ENCODE data around the gene EZH1.
"Not testable (repeated sequence)": the region's sequence is repeated elsewhere in the genome, so short reads cannot be mapped to it uniquely, and the experiment has no call there.

The EZH1 gene

DNA sequence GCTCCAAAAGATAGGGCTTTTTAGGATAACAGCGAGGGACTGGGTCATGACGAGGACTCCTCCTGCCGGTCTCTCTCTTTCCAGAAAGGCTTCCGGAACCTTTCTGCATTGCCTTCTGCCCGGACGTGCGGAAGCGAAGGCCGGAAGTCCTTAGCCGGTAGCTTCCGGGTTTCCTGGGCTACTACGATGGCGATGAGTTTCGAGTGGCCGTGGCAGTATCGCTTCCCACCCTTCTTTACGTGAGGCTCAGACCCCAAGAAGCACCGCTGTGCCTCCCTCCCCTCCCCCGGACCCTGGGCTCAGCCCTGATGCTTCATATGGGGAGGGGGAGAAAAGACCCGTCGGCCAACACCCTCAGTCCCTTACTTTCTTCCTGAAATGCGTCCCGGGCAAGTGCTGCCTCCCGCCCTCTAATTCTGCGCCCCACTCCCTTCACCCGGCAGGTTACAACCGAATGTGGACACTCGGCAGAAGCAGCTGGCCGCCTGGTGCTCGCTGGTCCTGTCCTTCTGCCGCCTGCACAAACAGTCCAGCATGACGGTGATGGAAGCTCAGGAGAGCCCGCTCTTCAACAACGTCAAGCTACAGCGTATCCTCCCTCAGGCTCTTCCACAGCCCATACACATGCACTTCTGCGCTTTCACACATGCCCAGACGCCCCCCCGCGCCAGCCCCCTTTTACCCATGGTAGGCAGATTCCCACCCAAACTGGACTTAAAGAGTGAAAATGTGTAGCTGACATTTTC is 28.6 kb upstream of the EZH1 start, which contains the start of gene VPS25:
TSS of gene VPS25 (plus strand) at position 160 of the 746 bp plus-strand sequence. CDS start at position 187, 27 bp downstream.
- DNase-seq, result peak in 57 of 58 donors; percentile 26 to 91 (median 69)

DNA sequence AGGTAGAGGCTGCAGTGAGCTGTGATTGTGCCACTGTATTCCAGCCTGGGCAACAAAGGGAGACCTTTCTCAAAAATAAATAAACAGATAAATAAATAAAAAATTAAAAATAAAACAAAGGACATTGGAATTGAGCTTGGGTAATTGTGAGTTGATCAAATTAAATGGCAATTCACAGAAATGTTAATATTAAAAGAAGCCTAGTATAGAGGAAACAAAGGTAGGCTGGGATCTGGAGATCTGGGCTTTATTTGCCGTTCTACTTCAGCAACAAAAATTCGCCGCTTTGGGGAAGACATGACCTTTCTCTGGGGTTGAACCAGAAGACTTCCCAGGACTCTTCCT is 28.1 kb upstream of the EZH1 start:
- DNase-seq, result no peak

DNA sequence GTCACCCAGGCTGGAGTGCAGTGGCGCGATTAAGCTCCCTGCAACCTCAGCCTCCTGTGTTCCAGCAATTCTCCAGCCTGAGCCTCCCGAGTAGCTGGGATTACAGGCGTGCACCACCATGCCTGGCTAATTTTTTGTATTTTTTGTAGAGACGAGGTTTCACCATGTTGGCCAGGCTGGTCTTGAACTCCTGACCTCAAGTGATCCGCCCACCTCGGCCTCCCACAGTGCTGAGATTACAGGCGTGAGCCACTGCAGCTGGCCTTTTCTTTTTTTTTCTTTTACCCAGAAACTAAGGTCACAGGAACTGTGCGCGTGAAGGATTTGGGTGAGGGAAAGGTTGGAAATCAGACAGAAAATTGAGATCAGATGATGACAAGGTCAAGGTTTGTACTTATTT is 25.1 kb upstream of the EZH1 start:
- not testable (repeated sequence) for DNase-seq

DNA sequence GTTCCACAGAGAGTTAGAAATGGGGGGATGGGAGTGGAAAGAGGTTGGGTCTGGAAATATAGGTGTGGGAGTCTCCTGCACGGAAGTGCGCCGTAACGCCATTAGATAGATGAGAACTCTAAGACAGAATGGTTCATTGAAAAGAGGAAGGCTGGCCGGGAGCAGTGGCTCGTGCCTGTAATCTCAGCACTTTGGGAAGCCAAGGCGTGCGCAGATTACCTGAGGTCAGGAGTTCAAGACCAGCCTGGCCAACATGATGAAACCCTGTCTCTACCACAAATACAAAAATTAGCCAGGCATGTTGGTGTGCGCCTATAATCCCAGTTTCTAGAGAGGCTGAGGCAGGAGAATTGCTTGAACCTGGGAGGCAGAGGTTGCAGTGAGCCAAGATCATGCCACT is 23.2 kb upstream of the EZH1 start:
- not testable (repeated sequence) for DNase-seq

DNA sequence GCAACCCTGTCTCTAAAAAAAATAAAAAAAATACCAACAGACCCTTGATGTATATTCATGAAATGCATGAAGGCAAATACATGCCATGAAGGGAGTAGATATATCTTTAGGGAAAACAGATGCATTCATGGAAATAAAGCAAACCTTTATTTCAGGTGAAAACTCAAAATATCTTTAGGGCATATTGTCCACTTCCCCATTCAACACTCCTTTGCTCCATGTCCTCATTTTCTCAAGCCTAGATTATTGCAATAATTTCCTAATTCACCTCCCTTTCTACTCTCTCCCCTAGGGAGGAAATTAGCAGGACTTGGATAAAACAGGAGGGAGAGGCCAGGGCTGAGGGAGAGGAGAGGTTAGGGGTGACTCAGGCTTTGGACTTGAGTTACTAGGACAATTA is 22.7 kb upstream of the EZH1 start:
- no peak for DNase-seq

DNA sequence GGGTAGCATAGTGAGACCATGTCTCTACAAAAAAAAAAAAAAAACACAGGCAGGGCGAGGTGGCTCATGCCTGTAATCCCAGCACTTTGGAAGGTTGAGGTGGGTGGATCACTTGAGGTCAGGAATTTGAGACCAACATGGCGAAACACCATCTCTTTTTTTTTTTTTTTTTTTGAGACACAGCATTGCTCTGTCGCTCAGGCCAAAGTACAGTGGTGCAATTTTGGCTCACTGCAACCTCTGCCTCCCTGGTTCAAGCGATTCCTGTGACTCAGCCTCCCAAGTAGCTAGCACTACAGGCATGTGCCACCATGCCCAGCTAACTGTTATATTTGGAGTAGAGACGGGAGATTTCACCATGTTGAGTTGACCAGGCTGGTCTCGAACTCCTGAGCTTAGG is 21.3 kb upstream of the EZH1 start:
- DNase-seq, result no peak

DNA sequence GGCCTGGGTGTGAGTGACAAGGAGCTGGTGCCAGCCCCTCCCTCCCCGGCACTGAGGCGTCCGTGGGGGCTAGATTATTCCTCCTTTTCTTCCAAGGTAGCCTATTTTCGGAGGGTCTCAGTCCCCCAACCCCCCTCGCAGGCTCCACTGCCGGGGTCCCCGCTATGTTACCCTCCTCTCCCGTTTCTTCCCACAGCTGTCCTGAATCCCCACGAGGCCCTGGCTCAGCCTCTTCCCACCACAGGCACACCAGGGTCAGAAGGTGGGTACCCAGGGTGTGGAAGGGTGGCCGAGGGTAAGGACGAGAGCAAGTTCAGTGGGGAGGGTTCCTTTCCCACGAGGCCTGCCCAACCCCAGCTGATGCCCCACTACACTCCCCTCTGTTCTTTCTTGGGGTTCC is 16.8 kb upstream of the EZH1 start:
- DNase-seq, result no peak

DNA sequence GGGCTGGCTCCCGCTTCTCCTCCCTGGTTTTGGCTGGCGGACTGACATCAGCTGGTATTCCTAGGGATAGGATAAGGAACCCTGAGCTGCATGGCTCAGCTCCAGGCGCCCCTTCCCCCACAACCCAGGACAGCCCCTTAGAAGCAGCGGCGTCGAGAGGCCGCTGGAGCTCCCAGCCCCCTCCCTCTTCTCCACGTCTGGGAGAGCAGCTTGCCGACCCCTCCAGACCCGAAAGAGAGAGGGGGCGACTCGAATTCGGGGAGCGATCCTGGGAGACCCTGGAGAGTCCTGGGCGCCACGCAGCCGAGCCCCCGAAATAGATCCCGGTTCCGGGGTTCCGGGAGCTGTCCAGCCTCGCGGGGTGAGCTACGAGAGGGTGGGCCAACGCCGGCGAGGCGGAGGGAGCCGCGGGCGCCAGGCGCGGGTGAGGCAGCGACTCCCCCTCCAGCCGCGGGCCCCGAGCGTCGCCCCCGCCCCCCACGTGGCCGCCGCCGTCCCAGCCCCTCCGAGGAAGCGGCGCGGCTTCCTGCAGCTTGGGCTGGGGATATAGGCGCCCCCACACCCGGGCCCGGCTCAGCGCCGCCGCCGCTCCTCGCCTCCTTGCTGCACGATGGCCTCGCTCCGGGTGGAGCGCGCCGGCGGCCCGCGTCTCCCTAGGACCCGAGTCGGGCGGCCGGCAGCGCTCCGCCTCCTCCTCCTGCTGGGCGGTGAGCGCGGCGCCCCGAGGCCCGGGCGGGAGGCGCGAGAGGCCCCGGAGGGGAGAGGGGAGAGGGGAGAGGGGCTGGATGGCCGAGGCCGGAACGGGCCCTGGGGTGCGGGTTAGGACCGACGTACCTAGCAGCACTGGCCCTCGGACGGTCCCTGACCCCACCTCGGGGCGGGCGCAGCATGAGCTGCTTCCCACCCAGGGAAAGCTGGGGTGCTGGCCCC is 16.1 kb upstream of the EZH1 start, which contains the start of gene RAMP2:
TSS of gene RAMP2 (plus strand) at position 576 of the 930 bp plus-strand sequence. CDS start at position 611, 35 bp downstream.
- peak in 1 of 58 donors; percentile 25 for DNase-seq

DNA sequence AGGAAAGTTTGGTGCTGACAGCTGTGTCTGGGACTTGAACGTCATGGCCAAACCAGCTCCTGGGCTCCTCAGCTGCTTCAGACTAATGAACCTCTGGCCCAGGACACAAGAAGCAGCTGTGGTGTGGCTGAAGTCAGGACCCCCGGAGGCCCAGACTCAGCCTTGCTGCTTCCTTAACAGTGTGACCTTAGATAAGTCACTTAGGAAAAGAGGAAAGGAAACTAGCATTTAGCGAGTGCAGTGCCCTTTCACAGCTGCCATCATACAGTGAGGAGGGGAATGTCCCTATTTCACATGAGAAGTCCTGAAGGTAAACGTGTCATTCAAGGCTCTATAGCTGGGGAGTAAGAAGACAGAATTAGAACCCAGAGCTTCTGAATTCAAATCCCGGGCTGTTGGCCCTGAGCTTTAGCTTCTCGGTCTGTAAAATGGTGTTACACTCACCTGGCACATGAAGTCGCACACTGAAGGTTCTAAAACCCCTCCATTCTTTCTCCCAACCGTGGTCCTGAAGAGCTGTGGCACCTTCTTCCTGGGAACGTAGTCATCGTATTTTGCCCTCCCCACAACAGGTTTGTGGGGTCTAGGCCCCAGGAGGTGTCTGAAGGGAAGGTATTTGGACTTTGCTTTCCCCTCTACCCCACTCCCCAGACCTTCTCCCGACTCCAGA is 15.3 kb upstream of the EZH1 start:
- no peak for DNase-seq

DNA sequence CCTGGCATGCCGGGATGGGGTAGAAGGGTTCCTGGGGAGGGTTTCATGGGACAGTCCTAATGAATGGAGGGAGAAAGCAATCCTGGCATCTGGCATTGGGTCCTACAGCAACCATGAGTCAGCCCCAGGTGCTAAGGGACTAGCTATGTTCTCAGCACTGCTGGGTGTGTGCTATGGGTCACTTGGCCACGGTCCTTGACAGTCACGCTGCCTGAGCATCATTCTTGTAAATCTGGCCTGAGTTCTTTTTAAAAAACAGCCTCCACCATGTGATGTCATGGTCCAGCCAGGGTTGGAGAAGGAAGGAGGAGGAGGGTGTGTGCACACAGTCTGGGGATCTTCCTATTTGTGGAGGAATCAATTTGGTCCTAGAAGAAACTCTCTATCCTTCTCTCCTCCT is 9.9 kb upstream of the EZH1 start:
- no peak for DNase-seq

DNA sequence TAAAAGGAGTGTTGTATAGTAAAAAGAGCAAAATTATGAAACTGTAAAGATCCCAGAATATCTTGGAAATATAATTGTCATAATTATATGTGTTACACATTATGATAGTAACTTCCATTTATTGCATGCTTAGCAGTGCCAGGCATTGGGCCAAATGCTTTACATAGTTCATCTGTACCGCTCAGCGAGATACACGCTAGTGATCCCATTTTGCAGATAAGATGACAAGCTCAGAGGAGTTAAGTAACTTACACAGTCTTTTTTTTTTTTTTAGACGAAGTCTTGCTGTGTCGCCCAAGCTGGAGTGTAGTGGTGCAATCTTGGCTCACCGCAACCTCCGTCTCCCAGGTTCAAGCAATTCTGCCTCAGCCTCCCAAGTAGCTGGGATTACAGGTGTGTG is 6.8 kb upstream of the EZH1 start:
- DNase-seq, result no peak

DNA sequence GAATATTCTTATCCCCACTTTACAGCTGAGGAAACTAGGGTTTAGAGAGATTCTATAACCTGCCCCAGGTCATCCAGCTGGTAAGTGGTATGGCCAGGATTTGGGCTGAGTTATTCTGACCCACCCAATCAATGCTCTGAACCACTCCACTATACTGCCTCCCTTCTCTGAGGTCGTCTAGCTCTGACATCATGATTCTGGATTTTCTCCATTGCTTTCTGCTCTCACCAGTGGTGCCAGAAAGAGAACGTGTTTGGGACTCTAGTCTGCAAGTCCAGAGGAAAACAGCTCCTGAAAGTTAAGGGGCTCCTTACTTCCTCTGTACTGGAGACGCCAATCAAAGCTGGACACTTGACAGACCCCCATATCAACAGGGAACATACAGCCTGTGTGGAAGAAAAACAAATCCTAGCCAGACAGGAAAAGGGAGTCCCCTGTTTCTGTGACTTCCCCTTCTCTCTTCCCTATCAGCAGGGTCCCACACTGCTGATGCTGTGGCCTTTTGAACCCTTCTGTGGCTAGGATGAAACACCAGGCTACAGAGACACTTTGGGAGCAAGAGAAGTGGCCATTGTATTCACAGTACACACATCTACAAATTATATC is 6.0 kb upstream of the EZH1 start:
- no peak for DNase-seq

DNA sequence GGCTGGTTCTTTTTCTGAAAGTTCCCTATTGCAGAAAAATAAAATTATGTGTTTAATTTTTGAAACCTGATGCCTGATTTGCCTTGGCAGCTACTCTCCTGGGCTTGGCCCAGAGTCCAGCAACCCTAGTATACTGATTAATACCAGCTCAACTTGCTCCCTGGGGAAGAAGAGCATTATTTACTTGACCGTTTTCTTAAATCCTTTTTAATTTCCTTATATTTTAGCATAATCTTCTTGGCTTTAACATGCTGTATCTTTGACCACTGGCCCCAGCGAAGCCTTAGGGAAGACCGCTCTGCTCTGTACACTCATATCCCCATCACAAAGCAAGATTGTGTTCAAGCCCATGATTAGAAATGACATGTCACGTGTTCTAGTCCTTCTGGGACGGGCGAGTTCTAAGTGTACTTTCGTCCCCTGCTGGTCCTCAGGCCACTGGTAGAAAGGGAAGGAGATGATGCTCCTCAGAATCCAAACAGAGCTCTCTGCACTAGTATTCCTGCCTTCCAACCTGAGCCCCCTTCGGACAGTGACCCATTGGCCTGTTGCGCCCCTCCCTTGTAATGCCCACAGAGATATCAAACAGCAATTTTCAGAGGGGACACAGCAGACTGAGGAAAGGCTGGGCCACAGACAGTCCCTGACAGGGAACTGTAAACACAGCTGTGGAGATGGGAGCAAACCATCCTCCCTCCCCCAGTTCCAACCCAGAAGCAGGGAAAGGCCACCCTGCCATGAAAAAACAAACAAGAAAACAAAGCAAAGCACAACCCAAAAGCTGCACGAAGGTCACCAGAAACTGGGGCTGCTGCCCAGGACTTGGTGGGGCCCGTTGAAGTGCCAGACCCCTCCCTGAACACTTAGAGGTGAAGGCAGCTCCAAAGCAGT is 4.3 kb upstream of the EZH1 start:
- peak in 5 of 58 donors; percentile 8 to 14 (median 9) for DNase-seq

DNA sequence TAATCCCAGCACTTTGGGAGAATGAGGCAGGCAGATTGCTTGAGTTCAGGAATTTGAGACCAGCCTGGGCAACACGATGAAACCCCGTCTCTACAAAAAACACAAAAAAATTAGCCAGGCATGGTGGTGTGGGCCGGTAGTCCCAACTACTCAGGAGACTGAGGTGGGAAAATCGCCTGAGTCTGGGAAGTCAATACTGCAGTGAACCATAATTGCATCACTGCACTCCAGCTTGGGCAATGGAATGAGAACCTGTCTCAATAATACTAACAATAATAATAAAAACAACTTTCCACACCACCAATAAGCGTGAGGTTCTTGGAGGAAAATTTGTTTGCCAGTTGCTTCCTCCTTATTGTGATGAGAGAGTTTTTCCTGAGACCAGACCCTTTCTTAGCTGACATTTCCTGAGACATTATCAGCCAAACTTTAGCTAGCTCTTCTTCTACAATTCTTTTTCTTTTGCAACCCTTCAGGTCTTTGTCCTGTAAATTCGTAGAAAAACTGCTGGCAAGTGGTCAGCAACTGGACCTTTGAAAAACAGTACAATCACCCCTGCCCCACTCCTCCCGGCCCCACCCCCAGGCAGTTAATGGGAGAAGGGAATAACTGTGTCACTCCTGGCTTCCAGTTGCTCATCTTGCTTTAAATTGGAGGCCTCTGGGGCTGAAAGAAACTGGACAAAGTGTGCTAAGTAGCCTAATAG is 3.5 kb upstream of the EZH1 start:
- no peak for DNase-seq

DNA sequence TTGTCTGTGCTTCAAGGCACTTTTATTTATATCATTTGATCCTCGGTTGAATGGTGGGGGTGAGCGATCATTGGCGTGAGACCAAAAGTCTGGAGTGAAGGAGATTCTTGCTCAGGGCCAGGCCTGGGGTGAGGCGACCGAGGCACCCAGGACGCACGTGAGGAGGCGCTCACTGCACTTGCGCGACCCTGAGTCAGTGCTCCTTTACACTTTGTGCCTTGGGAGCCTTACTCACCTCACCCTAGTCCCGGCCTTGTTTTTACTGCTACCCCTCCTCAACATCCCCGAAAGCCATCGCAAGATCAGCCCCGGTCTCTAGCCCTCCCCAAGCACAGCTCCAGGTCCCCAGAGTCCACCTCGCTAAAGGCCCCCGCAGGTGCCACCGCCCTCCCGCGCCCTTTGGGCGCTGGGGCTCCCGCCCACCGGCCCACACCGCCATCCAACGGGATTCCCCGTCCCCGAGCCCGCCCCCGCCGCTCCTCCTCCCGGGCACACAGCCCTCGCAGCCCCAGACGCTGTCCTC is 496 bp downstream of the EZH1 start:
- DNase-seq, result peak in 37 of 58 donors; percentile 19 to 90 (median 69)

DNA sequence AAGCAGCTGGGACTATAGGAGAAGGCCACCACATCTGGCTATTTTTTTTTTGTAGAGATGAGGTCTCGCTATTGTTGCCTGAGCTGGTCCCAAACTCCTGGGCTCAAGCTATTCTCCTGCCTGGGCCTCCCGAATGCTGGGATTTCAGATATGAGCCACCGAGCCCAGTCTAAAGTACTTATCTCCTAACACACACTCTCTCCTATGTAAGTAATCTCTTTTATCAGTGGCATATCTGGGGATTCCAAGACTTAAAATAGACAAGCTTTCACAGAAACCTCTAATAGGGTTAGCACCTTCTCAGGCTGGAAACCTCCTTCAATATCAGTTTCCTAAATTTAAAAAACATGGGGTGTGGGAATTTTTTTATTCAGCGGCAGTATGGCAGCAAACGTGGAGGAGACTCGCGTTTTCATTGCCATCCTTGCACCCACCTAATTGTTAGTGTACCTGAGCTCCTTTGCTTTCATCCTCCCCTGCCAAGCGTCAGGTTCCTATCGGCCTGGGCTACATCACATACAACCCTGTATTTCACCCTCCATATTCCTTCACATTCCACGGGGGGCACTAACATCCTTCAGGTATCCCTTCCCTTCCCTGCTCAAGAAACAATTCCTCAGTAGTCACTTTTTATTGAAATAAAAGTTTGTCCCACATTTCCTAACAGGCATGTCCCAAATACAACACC is 1.1 kb downstream of the EZH1 start:
- no peak for DNase-seq

DNA sequence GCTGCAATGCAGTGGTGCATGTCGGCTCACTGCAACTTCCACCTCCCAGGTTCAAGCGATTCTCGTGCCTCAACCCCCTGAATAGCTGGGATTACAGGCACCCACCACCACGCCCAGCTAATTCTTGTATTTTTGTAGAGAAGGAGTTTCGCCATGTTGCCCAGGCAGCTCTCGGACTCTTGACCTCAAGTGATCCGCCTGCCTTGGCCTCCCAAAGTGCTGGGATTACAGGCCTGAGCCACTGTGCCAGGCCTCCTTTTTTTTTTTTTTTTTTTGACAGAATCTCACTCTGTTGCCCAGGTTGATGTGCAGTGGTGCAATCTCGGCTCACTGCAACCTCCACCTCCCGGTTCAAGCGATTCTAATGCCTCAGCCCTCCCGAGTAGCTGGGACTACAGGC is 1.9 kb downstream of the EZH1 start:
- DNase-seq, result not testable (repeated sequence)

DNA sequence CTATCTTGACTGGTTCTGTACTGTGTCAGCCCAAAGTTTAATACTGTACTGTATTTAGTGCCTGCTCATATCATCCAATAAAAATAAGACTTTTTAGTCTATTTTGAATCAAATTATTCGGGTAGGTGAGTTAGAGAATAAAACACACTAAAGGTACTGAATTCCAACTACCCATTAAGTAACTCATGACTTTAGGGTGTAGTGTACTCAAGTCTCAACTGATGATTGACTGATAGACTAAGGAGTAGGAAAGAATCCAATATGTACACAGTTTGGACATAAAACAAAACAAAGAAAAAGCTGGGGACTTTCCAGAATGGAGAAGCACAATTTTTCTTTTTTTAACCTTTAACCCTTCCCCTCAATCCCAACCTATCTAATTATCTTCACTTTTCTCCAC is 4.1 kb downstream of the EZH1 start:
- no peak for DNase-seq

DNA sequence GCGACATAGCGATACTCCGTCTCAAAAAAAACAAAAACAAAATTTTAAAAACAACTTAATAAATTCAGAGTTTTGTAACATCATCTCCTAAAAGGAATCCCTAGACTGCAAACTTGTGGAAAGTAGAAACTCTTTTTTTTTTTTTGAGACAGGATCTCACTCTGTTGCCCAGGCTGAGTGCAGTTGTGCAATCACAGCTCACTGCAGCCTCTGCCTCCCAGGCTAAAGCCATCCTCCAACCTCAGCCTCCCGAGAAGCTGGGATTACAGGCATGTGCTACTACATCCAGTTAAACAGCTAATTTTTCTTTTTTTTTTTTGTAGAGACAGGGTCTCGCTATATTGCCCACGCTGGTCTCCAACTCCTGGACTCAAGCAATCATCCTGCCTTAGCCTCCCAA is 19.7 kb downstream of the EZH1 start:
- no peak for DNase-seq
